ENCODE measurements around the gene KHK.

Gene KHK

DNA sequence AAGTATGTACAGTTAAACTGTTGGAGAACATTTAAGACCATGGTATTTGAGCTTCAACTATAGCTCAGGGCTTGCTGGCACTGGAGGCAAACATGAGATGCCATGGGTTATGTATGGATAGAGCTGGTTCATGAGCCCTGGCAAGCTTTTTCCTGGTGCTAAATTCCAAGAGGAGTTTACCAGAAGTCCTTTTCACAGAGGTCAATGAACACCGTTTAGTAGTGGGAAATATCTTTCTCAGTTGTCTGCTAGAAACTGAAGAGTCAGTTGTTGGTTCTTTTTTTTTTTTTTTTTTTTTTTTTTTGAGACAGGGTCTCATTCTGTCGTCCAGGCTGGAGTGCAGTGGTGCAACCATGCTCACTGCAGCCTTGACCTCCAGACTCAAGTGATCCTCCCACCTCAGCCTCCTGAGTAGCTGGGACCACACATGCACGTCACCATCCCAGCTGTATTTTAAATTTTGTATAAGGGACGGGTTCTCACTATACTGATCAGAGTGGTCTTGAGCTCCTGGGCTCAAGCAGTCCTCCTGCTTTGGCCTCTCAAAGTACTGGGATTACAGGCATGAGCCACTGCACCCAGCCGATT, 1.3 kb downstream of the KHK start:
- TF ChIP-seq, protein P1, sequence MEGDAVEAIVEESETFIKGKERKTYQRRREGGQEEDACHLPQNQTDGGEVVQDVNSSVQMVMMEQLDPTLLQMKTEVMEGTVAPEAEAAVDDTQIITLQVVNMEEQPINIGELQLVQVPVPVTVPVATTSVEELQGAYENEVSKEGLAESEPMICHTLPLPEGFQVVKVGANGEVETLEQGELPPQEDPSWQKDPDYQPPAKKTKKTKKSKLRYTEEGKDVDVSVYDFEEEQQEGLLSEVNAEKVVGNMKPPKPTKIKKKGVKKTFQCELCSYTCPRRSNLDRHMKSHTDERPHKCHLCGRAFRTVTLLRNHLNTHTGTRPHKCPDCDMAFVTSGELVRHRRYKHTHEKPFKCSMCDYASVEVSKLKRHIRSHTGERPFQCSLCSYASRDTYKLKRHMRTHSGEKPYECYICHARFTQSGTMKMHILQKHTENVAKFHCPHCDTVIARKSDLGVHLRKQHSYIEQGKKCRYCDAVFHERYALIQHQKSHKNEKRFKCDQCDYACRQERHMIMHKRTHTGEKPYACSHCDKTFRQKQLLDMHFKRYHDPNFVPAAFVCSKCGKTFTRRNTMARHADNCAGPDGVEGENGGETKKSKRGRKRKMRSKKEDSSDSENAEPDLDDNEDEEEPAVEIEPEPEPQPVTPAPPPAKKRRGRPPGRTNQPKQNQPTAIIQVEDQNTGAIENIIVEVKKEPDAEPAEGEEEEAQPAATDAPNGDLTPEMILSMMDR (conservative IDR thresholded peaks at IDR 0.05; ENCODE audit: low read length) = no peak
- no peak overlapping the region for H3K4me3 ChIP-seq (ENCODE audit: low read length)
- DNase-seq (ENCODE audit: low read depth) = no peak

GRCh38 chr2:27088634-27089033, 2.1 kb downstream of the KHK start:
- DNase-seq (ENCODE audit: low read depth) = no peak
- H3K4me3 ChIP-seq (ENCODE audit: low read length) = no peak overlapping the region
- TF ChIP-seq, protein P1 (conservative IDR thresholded peaks at IDR 0.05; ENCODE audit: low read length) = no peak

DNA sequence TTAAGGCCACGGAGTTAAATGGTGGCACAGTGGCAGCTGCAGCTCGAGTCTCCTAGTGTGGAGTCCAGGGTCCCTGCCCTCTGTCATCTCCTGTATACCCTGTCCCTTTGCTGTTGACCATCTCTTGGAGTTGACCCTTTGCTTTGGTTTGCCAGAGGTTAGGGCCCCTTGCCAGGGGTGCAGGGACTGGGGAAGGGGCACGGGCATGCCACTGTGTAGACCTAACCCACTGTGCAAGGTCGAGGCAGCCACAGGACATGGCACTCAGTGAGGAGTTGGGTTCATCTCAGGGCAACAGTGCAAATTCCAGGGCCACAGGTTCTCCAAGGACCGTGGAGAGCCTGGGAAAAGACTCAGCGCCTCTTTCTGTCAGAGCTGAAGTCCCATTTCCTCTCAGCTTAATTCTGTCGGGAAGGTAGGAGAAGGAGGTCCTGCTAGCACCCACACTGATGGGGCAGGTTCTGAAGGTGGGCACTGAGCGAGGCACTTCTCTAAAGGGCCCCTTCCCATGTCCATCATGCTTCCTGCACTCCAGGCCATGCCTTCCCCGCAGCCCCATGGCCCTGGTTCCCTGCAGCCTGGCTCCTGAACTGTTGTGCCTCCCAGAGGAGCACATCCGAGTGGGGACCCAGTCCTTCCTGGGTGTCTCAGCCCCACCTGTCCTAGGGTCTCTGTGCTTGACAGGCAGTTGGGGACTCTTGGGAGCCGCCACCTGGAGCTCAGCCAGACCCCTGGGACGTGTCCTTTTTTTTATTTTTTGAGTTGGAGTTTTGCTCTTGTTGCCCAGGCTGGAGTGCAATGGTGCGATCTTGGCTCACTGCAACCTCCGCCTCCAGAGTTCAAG, 2.8 kb downstream of the KHK start:
- TF ChIP-seq, protein P1 (conservative IDR thresholded peaks at IDR 0.05; ENCODE audit: low read length) = no peak
- no peak for DNase-seq (ENCODE audit: low read depth)
- no peak overlapping the region for H3K4me3 ChIP-seq (ENCODE audit: low read length)

DNA sequence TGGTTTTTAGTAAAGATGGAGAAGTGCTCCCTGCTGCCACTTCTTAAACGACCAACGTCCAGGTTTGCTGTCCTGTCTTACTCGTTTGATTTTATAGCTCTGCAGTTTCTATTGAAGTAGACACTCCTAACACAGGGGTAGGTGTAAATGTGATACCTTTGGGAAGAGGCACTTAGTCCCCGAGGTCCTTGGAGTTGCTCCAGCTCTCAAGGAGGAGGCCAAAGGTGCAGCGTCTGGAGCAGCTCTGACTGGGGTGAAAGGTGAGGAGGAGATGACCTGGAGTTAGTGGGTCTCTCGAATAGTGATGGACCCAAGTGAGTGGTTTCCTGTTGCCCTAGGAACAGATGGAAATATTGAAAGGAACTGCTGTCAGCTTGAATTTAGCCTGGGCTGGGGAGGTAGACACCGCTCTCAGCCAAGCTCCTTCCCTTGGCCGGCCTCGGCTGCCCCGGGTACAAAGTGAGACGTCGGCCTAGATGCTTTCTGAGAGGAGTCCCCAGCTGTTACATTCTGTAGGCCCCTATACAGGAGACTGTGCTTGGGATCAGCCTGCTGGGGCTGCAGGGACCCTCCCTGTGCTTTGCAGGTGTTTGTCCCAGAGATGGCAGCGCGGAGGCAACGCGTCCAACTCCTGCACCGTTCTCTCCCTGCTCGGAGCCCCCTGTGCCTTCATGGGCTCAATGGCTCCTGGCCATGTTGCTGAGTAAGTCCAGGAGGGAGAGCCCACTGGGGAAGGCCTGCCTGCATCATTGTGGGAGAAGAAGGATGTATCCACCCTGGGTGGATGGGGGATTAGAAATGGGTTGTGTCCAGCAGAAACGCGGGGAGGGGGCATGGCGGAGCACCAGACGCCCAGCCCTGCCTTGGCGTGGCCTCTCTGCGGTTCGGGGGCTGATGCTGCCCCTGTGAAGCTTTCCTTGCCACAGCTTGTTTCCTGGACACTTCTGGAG, 5.4 kb downstream of the KHK start:
- TF ChIP-seq, protein P1 (conservative IDR thresholded peaks at IDR 0.05; ENCODE audit: low read length) = no peak
- DNase-seq (ENCODE audit: low read depth) = no peak
- no peak overlapping the region for H3K4me3 ChIP-seq (ENCODE audit: low read length)

- no peak for DNase-seq (ENCODE audit: low read depth)
- H3K4me3 ChIP-seq (ENCODE audit: low read length) = no peak overlapping the region
- TF ChIP-seq, protein P1 (conservative IDR thresholded peaks at IDR 0.05; ENCODE audit: low read length) = no peak
These were observed 6.3 kb downstream of the KHK start for GRCh38 chr2:27092696-27093429.

GRCh38 chr2:27093430-27094352, 7.1 kb downstream of the KHK start:
- TF ChIP-seq, protein P1 (conservative IDR thresholded peaks at IDR 0.05; ENCODE audit: low read length) = no peak
- no peak overlapping the region for H3K4me3 ChIP-seq (ENCODE audit: low read length)
- DNase-seq (ENCODE audit: low read depth) = no peak
